GM19395 (cell line): Measurements from ENCODE around the gene ZNF425.
"Not testable (repeated sequence)": the region's sequence is repeated elsewhere in the genome, so short reads cannot be mapped to it uniquely, and the experiment has no call there.

Experiments
- ATAC-seq: cut with Tn5 transposase; IDR thresholded peaks from one replicate; pipeline ENCODE4 v1.9.1; 2021; ENCODE audit warnings: mild to moderate bottlenecking, moderate library complexity; ENCODE audit not compliant: unreplicated experiment

Gene ZNF425

GRCh38 chr7:149074116-149074885, 51.8 kb downstream of the ZNF425 start:
- ATAC-seq, result no peak

DNA sequence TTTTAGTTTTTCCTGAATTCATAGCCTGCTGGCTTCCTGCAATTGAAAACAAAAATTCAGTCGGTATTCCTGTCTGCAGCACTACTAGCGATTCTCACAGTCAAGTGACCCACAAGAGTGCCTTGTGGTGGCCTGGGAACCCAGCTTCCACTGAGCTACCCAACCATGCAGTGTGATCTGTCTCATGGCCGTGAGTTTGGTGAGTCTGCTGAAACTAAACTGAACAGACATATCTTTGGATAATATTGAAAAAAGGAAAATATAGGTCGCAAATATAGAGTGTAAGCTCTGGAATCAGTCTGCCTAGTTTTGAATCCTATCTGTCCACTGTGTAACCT, 53.7 kb downstream of the ZNF425 start:
- no peak for ATAC-seq

- no peak for ATAC-seq
Measured at GRCh38 chr7:149071641-149072437, 54.3 kb downstream of the ZNF425 start.

- no peak for ATAC-seq
Measured at GRCh38 chr7:149071182-149071635, 54.9 kb downstream of the ZNF425 start.

DNA sequence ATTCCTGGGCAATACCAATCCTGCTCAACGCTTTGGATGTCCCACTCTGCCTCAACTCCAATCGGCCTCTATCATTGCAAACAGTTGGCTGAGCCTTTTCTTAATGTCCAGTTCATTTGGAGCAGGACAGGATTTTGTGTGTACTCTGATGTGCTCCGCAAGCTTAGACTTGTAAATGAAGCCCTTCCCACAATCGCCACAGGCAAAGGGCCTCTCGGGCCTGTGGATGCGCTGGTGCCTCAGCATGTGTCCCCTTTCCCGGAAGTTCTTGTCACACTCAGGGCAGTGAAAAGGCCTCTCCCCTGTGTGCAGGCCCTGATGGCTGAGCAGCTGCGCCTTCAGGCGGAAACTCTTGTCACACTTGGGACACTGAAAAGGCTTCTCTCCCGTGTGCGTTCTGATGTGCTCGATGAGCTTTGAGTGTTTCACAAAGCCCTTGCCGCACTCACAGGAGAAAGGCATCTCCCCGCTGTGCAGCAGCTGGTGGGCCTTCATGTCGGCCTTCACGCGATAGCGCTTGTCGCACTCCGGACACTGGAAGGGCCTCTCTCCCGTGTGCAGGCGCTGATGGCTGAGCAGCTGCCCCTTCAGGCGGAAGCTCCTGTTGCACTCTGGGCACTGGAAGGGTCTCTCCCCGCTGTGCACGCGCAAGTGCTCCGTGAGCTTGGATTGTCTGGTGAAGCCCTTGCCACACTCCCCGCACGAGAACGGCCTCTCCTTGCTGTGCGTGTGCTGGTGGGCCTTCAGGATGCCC, 55.6 kb downstream of the ZNF425 start:
- no peak for ATAC-seq

GRCh38 chr7:149067869-149068268, 58.3 kb downstream of the ZNF425 start:
- ATAC-seq, result no peak

- ATAC-seq, result no peak
Measured at GRCh38 chr7:149063476-149063875, 62.6 kb downstream of the ZNF425 start.

DNA sequence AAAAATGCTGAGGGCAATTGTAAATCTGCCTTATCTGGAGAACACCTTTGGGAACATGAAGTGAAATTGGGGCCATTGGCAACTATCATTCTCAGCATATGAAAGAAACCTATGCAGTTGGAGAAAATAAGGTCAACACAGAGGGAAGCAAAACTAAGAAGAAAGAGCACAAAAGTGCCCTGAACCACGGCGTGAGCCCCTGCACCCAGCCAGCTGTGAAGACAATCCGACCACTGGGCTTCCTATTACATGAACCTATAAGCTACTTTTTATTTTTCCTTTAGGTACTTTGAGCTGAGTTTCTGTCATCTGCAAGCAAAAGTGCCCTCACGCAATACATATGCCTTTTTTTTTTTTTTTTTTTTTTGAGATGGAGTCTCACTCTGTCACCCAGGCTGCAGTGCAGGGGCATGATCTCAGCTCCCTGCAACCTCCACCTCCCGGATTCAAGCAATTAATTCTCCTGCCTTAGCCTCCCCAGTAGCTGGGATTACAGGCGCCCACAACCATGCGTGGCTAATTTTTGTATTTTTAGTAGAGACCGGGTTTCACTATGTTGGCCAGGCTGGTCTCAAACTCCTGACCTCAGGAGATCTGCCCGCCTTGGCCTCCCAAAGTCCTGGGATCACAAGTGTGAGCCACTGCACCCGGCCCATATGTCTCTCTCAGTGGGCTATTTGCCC, 63.8 kb downstream of the ZNF425 start:
- ATAC-seq, result not testable (repeated sequence)

DNA sequence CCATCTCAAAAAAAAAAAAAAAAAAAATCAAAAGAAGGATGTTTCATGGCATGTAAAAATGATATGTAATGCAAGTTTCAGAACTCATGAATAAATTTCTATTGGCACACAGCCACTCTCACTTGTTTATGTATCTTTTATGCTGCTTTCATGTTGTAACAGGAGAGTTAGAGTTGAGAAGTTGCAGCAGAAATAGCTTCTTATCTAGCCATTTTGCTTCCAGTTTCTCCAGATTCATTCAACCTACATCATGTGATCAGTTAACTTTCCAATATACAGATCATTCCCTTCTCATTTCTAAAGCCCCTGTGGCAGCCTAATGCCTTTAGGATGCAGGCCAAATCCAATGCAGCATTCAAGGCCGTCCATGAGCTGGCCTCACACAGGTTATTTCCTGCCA, 66.0 kb downstream of the ZNF425 start:
- no peak for ATAC-seq

DNA sequence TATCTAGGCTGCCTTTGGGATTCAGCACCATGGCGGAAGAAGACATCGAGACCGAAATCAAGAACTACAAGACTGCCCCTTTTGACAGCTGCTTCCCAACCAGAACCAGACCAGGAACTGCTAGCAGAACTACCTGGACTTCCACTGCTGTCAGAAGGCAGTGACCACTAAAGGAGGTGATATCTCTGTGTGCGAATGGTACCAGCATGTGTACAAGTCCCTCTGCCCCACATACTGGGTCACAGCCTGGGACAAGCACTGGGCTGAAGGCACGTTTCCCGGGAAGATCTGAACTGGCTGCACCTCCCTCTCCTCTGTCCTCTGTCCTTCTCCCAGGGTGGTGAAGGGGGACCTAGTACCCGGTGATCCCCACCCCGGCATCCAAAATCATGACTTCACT, 72.2 kb downstream of the ZNF425 start:
- ATAC-seq, result no peak

- ATAC-seq, result no peak
Measured at GRCh38 chr7:149053384-149053783, 72.7 kb downstream of the ZNF425 start.
